ENCODE results near the gene PCDHGA1. TPM values are rescaled to one million over a fixed set of nuclear protein-coding genes. Genes with fewer than 3 reads are reported as not detected.

Gene PCDHGA1
- total RNA-seq, 2 experiments from 2014 or later = 0.07 TPM; not detected in 1

- POLR2A ChIA-PET = interaction anchor here (1.3 to 2.0 kb wide), 3 partner anchors 12 to 173 kb away, joined by 3 to 8 read pairs (median 4); no protein-coding TSS in a partner anchor
- peaks cover 50% of the 10 kb centered on the region for H3K9me3 Mint-ChIP-seq
- H3K4me3 Mint-ChIP-seq = peak overlapping the region; percentile 95
- H3K27ac Mint-ChIP-seq = peak overlapping the region; percentile 98
- CTCF ChIA-PET = interaction anchor here (1.0 to 3.5 kb wide), 22 partner anchors 8 to 248 kb away, joined by 3 to 36 read pairs (median 6); partner anchors contain the start of genes PCDHB11, PCDHGA1, PCDHGA10 and PCDHGA2
- TF ChIP-seq, protein P1, sequence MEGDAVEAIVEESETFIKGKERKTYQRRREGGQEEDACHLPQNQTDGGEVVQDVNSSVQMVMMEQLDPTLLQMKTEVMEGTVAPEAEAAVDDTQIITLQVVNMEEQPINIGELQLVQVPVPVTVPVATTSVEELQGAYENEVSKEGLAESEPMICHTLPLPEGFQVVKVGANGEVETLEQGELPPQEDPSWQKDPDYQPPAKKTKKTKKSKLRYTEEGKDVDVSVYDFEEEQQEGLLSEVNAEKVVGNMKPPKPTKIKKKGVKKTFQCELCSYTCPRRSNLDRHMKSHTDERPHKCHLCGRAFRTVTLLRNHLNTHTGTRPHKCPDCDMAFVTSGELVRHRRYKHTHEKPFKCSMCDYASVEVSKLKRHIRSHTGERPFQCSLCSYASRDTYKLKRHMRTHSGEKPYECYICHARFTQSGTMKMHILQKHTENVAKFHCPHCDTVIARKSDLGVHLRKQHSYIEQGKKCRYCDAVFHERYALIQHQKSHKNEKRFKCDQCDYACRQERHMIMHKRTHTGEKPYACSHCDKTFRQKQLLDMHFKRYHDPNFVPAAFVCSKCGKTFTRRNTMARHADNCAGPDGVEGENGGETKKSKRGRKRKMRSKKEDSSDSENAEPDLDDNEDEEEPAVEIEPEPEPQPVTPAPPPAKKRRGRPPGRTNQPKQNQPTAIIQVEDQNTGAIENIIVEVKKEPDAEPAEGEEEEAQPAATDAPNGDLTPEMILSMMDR (IDR thresholded peaks at IDR 0.05) = no peak
- intact Hi-C loops (cut with micrococcal nuclease) = no loop called here
- DNase-seq (no peak), ATAC-seq (no peak)
- H3K4me1 Mint-ChIP-seq (ENCODE audit: low read depth) = peaks cover 27% of the 10 kb centered on the region
- H3K36me3 Mint-ChIP-seq (ENCODE audit: low read depth) = peaks cover 64% of the 10 kb centered on the region
- H3K27me3 Mint-ChIP-seq = no peaks in the 10 kb centered on the region
These were observed 11.1 kb upstream of the PCDHGA1 start for GRCh38 chr5:141319202-141319601.

GRCh38 chr5:141319699-141320098, 10.6 kb upstream of the PCDHGA1 start:
- TF ChIP-seq, protein P1 (IDR thresholded peaks at IDR 0.05) = no peak
- Mint-ChIP-seq H3K4me3 (peak overlapping the region; percentile 95), H3K36me3 (ENCODE audit: low read depth) (peaks cover 60% of the 10 kb centered on the region), H3K27me3 (no peaks in the 10 kb centered on the region), H3K9me3 (peaks cover 46% of the 10 kb centered on the region), H3K4me1 (ENCODE audit: low read depth) (peaks cover 27% of the 10 kb centered on the region), H3K27ac (peak overlapping the region; percentile 98)
- DNase-seq (no peak), ATAC-seq (no peak)
- CTCF ChIA-PET = interaction anchor here (0.9 to 3.5 kb wide), 34 partner anchors 8 to 247 kb away, joined by 3 to 36 read pairs (median 5); partner anchors contain the start of genes PCDHB11, PCDHB12, PCDHGA1 and PCDHGA10
- intact Hi-C loops (cut with micrococcal nuclease) = loop anchor here (10.0 kb wide), 2 partner anchors 195 to 245 kb away; no protein-coding TSS in a partner anchor
- POLR2A ChIA-PET = interaction anchor here (0.6 to 2.0 kb wide), 10 partner anchors 10 to 1650 kb away, joined by 3 to 8 read pairs (median 4); no protein-coding TSS in a partner anchor

GRCh38 chr5:141320225-141321169, 9.8 kb upstream of the PCDHGA1 start, which contains the start of gene TAF7:
TAF7 (minus strand) TSS chr5:141320784; CDS start chr5:141320044, 740 bp downstream.
- Mint-ChIP-seq H3K4me3 (peak within 1 kb of the TSS; percentile 95), H3K4me1 (ENCODE audit: low read depth) (peaks cover 25% of the 10 kb centered on the region), H3K9me3 (peaks cover 38% of the 10 kb centered on the region), H3K36me3 (ENCODE audit: low read depth) (peaks cover 52% of the 10 kb centered on the region), H3K27me3 (no peaks in the 10 kb centered on the region), H3K27ac (peak within 1 kb of the TSS; percentile 98)
- intact Hi-C loops (cut with micrococcal nuclease) = loop anchor here (10.0 kb wide), 2 partner anchors 194 to 244 kb away; no protein-coding TSS in a partner anchor
- TF ChIP-seq, protein P1 (IDR thresholded peaks at IDR 0.05) = peak; percentile 89
- POLR2A ChIA-PET = interaction anchor here (0.6 to 2.0 kb wide), 12 partner anchors 9 to 1651 kb away, joined by 3 to 8 read pairs (median 4); no protein-coding TSS in a partner anchor
- peak; percentile 93 for ATAC-seq
- CTCF ChIA-PET = interaction anchor here (0.6 to 3.5 kb wide), 41 partner anchors 9 to 316 kb away, joined by 3 to 36 read pairs (median 4); partner anchors contain the start of genes HDAC3, PCDHB11, PCDHB12 and PCDHB14
- peak; percentile 93 for DNase-seq

- peaks cover 3% of the 10 kb centered on the region for H3K27me3 Mint-ChIP-seq
- TF ChIP-seq, protein P1 (IDR thresholded peaks at IDR 0.05) = no peak
- ATAC-seq = no peak
- peaks cover 34% of the 10 kb centered on the region for H3K9me3 Mint-ChIP-seq
- no peak overlapping the region for H3K27ac Mint-ChIP-seq
- intact Hi-C loops (cut with micrococcal nuclease) = loop anchor here (10.0 kb wide), 2 partner anchors 193 to 243 kb away; no protein-coding TSS in a partner anchor
- H3K4me3 Mint-ChIP-seq = no peak overlapping the region
- H3K36me3 Mint-ChIP-seq (ENCODE audit: low read depth) = peaks cover 36% of the 10 kb centered on the region
- peaks cover 26% of the 10 kb centered on the region for H3K4me1 Mint-ChIP-seq (ENCODE audit: low read depth)
- ChIA-PET CTCF (interaction anchor here (0.7 to 1.4 kb wide), 3 partner anchors 75 to 486 kb away, joined by 3 read pairs; no protein-coding TSS in a partner anchor), POLR2A (no interaction called here)
- no peak for DNase-seq
These were observed 8.1 kb upstream of the PCDHGA1 start for GRCh38 chr5:141322261-141322660.

Measured in activated CD8-positive, alpha-beta T cell treated with anti-CD3 and anti-CD28 coated beads for 36 hours (primary cell).